Activated CD4-positive, alpha-beta T cell treated with anti-CD3 and anti-CD28 coated beads for 36 hours (primary cell): ENCODE data around the gene SEC61G. TPM values are rescaled to one million over a fixed set of nuclear protein-coding genes. Genes with fewer than 3 reads are reported as not detected.

Experiments used
- ATAC-seq: fragments of 200-7000 bp; cut with Tn5 transposase; one replicate; pipeline ENCODE4 v1.10.0; 2021; ENCODE audit warnings: mild to moderate bottlenecking, moderate library complexity
- CTCF ChIA-PET: fragments of 350-600 bp; sonication (Branson Sonifier 250); formaldehyde crosslinking; loops from one replicate; lab custom pipeline; 2021; ENCODE audit warnings: antibody characterized with exemption; lab: Charles Lee
- POLR2A ChIA-PET: fragments of 350-600 bp; sonication (Branson Sonifier 250); formaldehyde crosslinking; loops from one replicate; lab custom pipeline; 2021; ENCODE audit warnings: antibody characterized with exemption, inconsistent platforms; lab: Charles Lee
- DNase-seq: peaks from one replicate; pipeline ENCODE4 v3.0.0-alpha.2; 2020
- H3K27ac Mint-ChIP-seq: one replicate; pipeline ENCODE4 v1.8.0; 2021; ENCODE audit warnings: mixed read lengths
- H3K27me3 Mint-ChIP-seq: one replicate; pipeline ENCODE4 v1.8.0; 2021; ENCODE audit warnings: mixed read lengths
- H3K36me3 Mint-ChIP-seq: one replicate; pipeline ENCODE4 v1.8.0; 2021; ENCODE audit warnings: low read depth, mixed read lengths
- H3K4me1 Mint-ChIP-seq: one replicate; pipeline ENCODE4 v1.8.0; 2021; ENCODE audit warnings: mixed read lengths
- H3K4me3 Mint-ChIP-seq: one replicate; pipeline ENCODE4 v1.8.0; 2021; ENCODE audit warnings: mild to moderate bottlenecking, moderate library complexity, mixed read lengths
- H3K9me3 Mint-ChIP-seq: one replicate; pipeline ENCODE4 v1.8.0; 2021; ENCODE audit warnings: low read depth, mixed read lengths
- intact Hi-C, 2 experiments: fragments of 100-400 bp; cut with DNase I in 1 of 2; cut with micrococcal nuclease in 1 of 2; formaldehyde crosslinking; loops; one replicate each; pipeline versions ENCODE4 v1.14.2 to v1.15.1; 2022 to 2024; cut with DNase I, micrococcal nuclease
- total RNA-seq, 2 experiments: library from RNA; stranded (reverse); gene quantifications; one replicate each; pipeline ENCODE4 v1.2.3, GENCODE V29; 2021

Gene SEC61G
- 100 to 1,000 TPM in 1 of 2 experiments, 10 to 100 TPM in 1; 78.4 to 191 TPM for total RNA-seq

DNA sequence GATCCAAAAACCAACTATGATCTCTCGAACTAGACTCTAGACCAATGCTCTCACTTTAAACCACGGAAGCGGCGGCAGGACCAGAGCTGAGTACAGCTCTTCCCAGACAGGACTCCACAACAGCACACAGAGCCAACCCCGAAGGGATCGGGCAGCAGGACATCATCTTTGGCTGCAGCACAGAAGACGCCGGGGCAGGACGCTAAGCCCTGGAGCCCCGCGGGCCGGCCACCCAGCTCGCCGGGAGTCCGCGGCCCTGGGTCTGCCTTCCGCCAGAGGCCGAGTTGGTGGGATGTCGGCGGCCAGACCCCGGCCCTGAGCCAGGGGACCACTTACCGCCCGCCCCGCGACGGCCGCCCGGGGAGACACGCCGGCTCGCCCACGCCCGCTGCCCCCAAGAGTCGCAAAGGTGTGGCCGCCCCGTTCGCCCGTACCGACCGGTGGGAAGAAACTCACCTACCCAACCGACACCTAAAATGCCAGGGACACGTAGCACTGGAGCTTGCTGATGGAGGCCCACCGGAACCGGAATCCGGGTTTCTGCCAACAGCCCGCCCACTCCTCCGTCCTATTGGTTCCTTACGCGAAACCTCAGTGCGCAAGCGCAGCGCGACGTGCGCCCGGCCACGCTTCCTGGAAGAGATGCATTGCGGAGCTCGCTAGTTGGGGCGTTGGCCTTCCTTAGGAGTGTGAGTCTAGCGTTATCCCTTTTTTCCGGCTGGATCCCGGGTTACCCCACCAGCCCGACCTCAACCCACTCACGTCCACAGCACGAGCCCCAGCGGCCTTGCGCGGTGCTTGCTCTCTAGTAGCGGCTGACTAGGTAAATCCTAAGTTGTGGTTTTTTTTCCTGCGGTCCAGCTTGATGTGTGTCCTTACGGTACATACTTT is at the start of gene SEC61G:
Gene SEC61G, minus strand, starts transcription at position 510 of the 891 bp plus-strand sequence. CDS start 1,623 bp downstream, outside the sequence.
- Mint-ChIP-seq H3K36me3 (peaks cover 34% of the 10 kb centered on the region), H3K27ac (peak within 1 kb of the TSS; percentile 95), H3K4me3 (peak within 1 kb of the TSS; percentile 91), H3K4me1 (peaks cover 20% of the 10 kb centered on the region), H3K27me3 (peaks cover 2% of the 10 kb centered on the region), H3K9me3 (no peaks in the 10 kb centered on the region)
- DNase-seq (peak; percentile 97), ATAC-seq (peak; percentile 91)
- intact Hi-C loops = loop anchor here (1.0 to 5.0 kb wide), 8 partner anchors 29 to 1347 kb away; partner anchors contain the start of genes CHCHD2 (in 1 of the 2), LANCL2 (in 1 of the 2), MRPS17 (in 1 of the 2) and VOPP1 (in 1 of the 2)
- ChIA-PET CTCF (interaction anchor here (0.7 to 4.7 kb wide), 3 partner anchors 14 to 496 kb away, joined by 4 to 27 read pairs (median 24); no protein-coding TSS in a partner anchor), POLR2A (interaction anchor here (0.8 to 1.4 kb wide), 4 partner anchors 10 to 1292 kb away, joined by 4 to 6 read pairs (median 6); partner anchors contain the start of genes LANCL2 and PSPH)

GRCh38 chr7:54802841-54803240 is 43.8 kb upstream of the SEC61G start:
- CTCF ChIA-PET = interaction anchor here (0.6 to 0.7 kb wide), 2 partner anchors 32 to 35 kb away, joined by 3 read pairs; no protein-coding TSS in a partner anchor
- Mint-ChIP-seq H3K4me1 (peaks cover 2% of the 10 kb centered on the region), H3K27me3 (peaks cover 19% of the 10 kb centered on the region), H3K9me3 (no peaks in the 10 kb centered on the region), H3K27ac (no peak overlapping the region), H3K36me3 (no peaks in the 10 kb centered on the region), H3K4me3 (no peak overlapping the region)
- intact Hi-C loops = no loop called here
- ATAC-seq = peak; percentile 96
- DNase-seq = peak; percentile 64
- POLR2A ChIA-PET = no interaction called here

- peaks cover 2% of the 10 kb centered on the region for H3K4me1 Mint-ChIP-seq
- ChIA-PET POLR2A (no interaction called here), CTCF (interaction anchor here (0.6 to 1.5 kb wide), 2 partner anchors 34 to 453 kb away, joined by 3 read pairs; no protein-coding TSS in a partner anchor)
- no peaks in the 10 kb centered on the region for H3K36me3 Mint-ChIP-seq
- no peak for ATAC-seq
- intact Hi-C loops = no loop called here
- H3K4me3 Mint-ChIP-seq = no peak overlapping the region
- H3K9me3 Mint-ChIP-seq = no peaks in the 10 kb centered on the region
- H3K27ac Mint-ChIP-seq = no peak overlapping the region
- DNase-seq = no peak
- peaks cover 20% of the 10 kb centered on the region for H3K27me3 Mint-ChIP-seq
Observed at GRCh38 chr7:54802114-54802513, 43.1 kb upstream of the SEC61G start.

- ATAC-seq = no peak
- Mint-ChIP-seq H3K4me1 (peaks cover 2% of the 10 kb centered on the region), H3K36me3 (no peaks in the 10 kb centered on the region), H3K27ac (no peak overlapping the region), H3K9me3 (no peaks in the 10 kb centered on the region), H3K4me3 (no peak overlapping the region), H3K27me3 (peaks cover 14% of the 10 kb centered on the region)
- ChIA-PET CTCF (no interaction called here), POLR2A (no interaction called here)
- DNase-seq = no peak
- intact Hi-C loops = no loop called here
Observed at GRCh38 chr7:54799792-54800191, 40.8 kb upstream of the SEC61G start.

- DNase-seq (no peak), ATAC-seq (no peak)
- intact Hi-C loops = no loop called here
- no peak overlapping the region for H3K27ac Mint-ChIP-seq
- ChIA-PET CTCF (interaction anchor here (0.6 kb wide), 1 partner anchor 1081 kb away, joined by 3 read pairs; no protein-coding TSS in a partner anchor), POLR2A (no interaction called here)
- H3K9me3 Mint-ChIP-seq = no peaks in the 10 kb centered on the region
- peaks cover 14% of the 10 kb centered on the region for H3K27me3 Mint-ChIP-seq
- H3K36me3 Mint-ChIP-seq = no peaks in the 10 kb centered on the region
- peaks cover 2% of the 10 kb centered on the region for H3K4me1 Mint-ChIP-seq
- no peak overlapping the region for H3K4me3 Mint-ChIP-seq
Observed at GRCh38 chr7:54798530-54798929, 39.5 kb upstream of the SEC61G start.

GRCh38 chr7:54796853-54797252 is 37.8 kb upstream of the SEC61G start:
- intact Hi-C loops = no loop called here
- POLR2A ChIA-PET = interaction anchor here (0.6 kb wide), 1 partner anchor 61 kb away, joined by 3 read pairs; no protein-coding TSS in a partner anchor
- H3K27me3 Mint-ChIP-seq = peaks cover 11% of the 10 kb centered on the region

DNA sequence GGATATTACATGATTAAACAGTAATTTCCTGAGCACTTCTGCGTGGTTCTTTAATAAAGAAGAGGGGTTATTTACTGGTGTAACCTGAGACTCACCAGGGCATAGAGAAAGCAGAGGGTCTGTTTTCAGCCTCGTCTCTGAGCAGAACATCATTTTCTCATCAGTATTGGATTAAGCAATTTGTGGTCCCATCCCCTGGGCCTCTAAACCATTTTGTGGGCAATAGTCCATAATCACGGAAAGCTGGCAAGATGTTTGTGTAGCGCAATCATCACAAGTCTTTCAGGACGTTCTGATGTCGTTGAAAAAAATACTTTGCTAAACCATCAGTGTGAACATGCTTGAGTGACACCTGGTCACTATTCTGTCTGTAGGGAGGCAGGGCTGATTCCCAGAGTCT is 37.1 kb upstream of the SEC61G start:
- Mint-ChIP-seq H3K36me3 (no peaks in the 10 kb centered on the region), H3K4me3 (no peak overlapping the region), H3K9me3 (no peaks in the 10 kb centered on the region), H3K4me1 (no peaks in the 10 kb centered on the region), H3K27ac (no peak overlapping the region), H3K27me3 (peaks cover 7% of the 10 kb centered on the region)
- DNase-seq (no peak), ATAC-seq (no peak)
- POLR2A ChIA-PET = no interaction called here
- intact Hi-C loops = no loop called here
- CTCF ChIA-PET = no interaction called here

More at GRCh38 chr7:54796853-54797252, 37.8 kb upstream of the SEC61G start:
- H3K27ac Mint-ChIP-seq = no peak overlapping the region
- CTCF ChIA-PET = no interaction called here
- no peaks in the 10 kb centered on the region for H3K4me1 Mint-ChIP-seq
- ATAC-seq (no peak), DNase-seq (no peak)
- no peak overlapping the region for H3K4me3 Mint-ChIP-seq
- no peaks in the 10 kb centered on the region for H3K36me3 Mint-ChIP-seq
- H3K9me3 Mint-ChIP-seq = no peaks in the 10 kb centered on the region

GRCh38 chr7:54792383-54792782 is 33.4 kb upstream of the SEC61G start:
- ChIA-PET POLR2A (no interaction called here), CTCF (no interaction called here)
- no peaks in the 10 kb centered on the region for H3K36me3 Mint-ChIP-seq
- DNase-seq (no peak), ATAC-seq (no peak)
- H3K27me3 Mint-ChIP-seq = peaks cover 28% of the 10 kb centered on the region
- H3K4me3 Mint-ChIP-seq = no peak overlapping the region
- H3K27ac Mint-ChIP-seq = no peak overlapping the region
- H3K9me3 Mint-ChIP-seq = no peaks in the 10 kb centered on the region
- intact Hi-C loops = no loop called here
- H3K4me1 Mint-ChIP-seq = peaks cover 6% of the 10 kb centered on the region

DNA sequence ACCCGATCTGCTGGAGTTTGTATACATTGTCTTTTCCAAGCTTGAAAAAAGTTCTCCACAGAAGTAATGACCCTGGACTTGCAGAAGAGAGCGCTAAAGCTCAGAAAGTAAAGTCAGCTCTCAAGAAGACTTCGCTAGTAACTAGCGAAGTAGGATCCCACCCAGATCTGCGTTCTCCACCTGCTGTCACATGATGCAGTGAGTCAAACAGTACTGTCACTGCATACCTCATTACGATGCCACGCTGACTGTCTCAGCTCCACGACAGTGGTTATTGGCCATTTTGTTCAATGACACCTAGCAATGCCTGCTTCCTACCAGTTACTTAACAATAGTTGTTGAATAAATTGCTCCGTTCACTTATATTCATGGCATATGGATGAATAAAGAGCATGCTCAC is 29.7 kb upstream of the SEC61G start:
- Mint-ChIP-seq H3K4me3 (no peak overlapping the region), H3K9me3 (no peaks in the 10 kb centered on the region), H3K27ac (no peak overlapping the region), H3K4me1 (peaks cover 6% of the 10 kb centered on the region), H3K27me3 (peaks cover 38% of the 10 kb centered on the region), H3K36me3 (no peaks in the 10 kb centered on the region)
- peak; percentile 68 for DNase-seq
- ChIA-PET CTCF (interaction anchor here (0.6 to 2.1 kb wide), 14 partner anchors 11 to 482 kb away, joined by 3 to 23 read pairs (median 3); no protein-coding TSS in a partner anchor), POLR2A (interaction anchor here (0.6 kb wide), 1 partner anchor 29 kb away, joined by 4 read pairs; no protein-coding TSS in a partner anchor)
- intact Hi-C loops = loop anchor here (1.0 to 5.0 kb wide), 3 partner anchors 29 to 629 kb away; partner anchors contain the start of gene SEC61G (in 1 of the 2)
- ATAC-seq = peak; percentile 100

GRCh38 chr7:54785261-54785660 is 26.2 kb upstream of the SEC61G start:
- H3K27ac Mint-ChIP-seq = no peak overlapping the region
- no peak overlapping the region for H3K4me3 Mint-ChIP-seq
- no peaks in the 10 kb centered on the region for H3K36me3 Mint-ChIP-seq
- ChIA-PET POLR2A (no interaction called here), CTCF (interaction anchor here (1.1 kb wide), 1 partner anchor 19 kb away, joined by 3 read pairs; no protein-coding TSS in a partner anchor)
- peaks cover 6% of the 10 kb centered on the region for H3K4me1 Mint-ChIP-seq
- peaks cover 34% of the 10 kb centered on the region for H3K27me3 Mint-ChIP-seq
- intact Hi-C loops = loop anchor here in 1 of 2 experiments (5.0 kb wide), 1 partner anchor 632 kb away; no protein-coding TSS in a partner anchor
- ATAC-seq (no peak), DNase-seq (no peak)
- H3K9me3 Mint-ChIP-seq = no peaks in the 10 kb centered on the region

DNA sequence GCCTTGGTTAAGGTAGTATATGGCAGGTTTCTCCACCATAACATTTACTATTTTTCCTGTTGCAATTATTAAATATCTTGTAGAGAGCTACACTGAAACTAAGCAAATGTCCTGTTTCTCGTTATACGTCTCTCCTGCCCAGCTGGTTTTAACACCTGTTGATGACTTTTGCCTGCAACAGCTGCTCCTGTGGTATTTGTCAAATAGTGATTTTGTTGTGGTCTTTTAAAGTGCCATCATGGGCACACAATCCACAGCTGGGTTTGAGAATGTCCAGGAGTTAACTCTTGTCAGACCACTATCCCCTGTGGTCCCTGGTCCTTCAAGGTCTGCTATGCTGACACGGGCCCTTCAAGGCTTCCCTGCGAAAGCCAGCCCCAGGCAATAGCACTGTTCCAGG is 24.9 kb upstream of the SEC61G start:
- no peaks in the 10 kb centered on the region for H3K9me3 Mint-ChIP-seq
- ATAC-seq (no peak), DNase-seq (no peak)
- intact Hi-C loops = no loop called here
- H3K36me3 Mint-ChIP-seq = no peaks in the 10 kb centered on the region
- H3K27me3 Mint-ChIP-seq = peaks cover 25% of the 10 kb centered on the region
- ChIA-PET CTCF (interaction anchor here (0.6 to 1.1 kb wide), 2 partner anchors 174 to 472 kb away, joined by 3 read pairs; no protein-coding TSS in a partner anchor), POLR2A (no interaction called here)
- no peak overlapping the region for H3K4me3 Mint-ChIP-seq
- peaks cover 6% of the 10 kb centered on the region for H3K4me1 Mint-ChIP-seq
- no peak overlapping the region for H3K27ac Mint-ChIP-seq
